Muscle layer of colon (tissue), 2 donors: ENCODE measurements around the gene U2AF1L4.

Experiments used
- H3K27ac ChIP-seq: one replicate; pipeline ENCODE4 v1.7.0; 2013; ENCODE audit warnings: low read depth, mild to moderate bottlenecking, low read length, moderate library complexity
- H3K27me3 ChIP-seq, 2 donors: one replicate each; pipeline ENCODE4 v1.7.0; 2013; ENCODE audit warnings: low read length in 2 of 2, mild to moderate bottlenecking in 2 of 2; ENCODE audit not compliant: insufficient read depth in 2 of 2, control insufficient read depth in 1 of 2
- H3K36me3 ChIP-seq: one replicate; pipeline ENCODE4 v1.7.0; 2013; ENCODE audit warnings: mild to moderate bottlenecking, low read length; ENCODE audit not compliant: insufficient read depth
- H3K4me1 ChIP-seq: one replicate; pipeline ENCODE4 v1.7.0; 2013; ENCODE audit warnings: mild to moderate bottlenecking, low read length; ENCODE audit not compliant: insufficient read depth
- H3K4me3 ChIP-seq, 2 donors: one replicate each; pipeline ENCODE4 v1.7.0; 2013; ENCODE audit warnings: low read length in 2 of 2, low read depth in 1 of 2, mild to moderate bottlenecking in 1 of 2, moderate library complexity in 1 of 2
- H3K9ac ChIP-seq: one replicate; pipeline ENCODE4 v1.7.0; 2013; ENCODE audit warnings: low read length
- H3K9me3 ChIP-seq: one replicate; pipeline ENCODE4 v1.7.0; 2013; ENCODE audit warnings: mild to moderate bottlenecking, low read length
- donor health status: abdominal sarcoma.
- donor health status: Adenocarcinoma of cecum.

Gene U2AF1L4

GRCh38 chr19:35787227-35787799, 42.1 kb upstream of the U2AF1L4 start:
- H3K27ac ChIP-seq, result no peak overlapping the region
- H3K9ac ChIP-seq, result no peak overlapping the region
- no peaks in the 10 kb centered on the region for H3K4me1 ChIP-seq
- H3K36me3 ChIP-seq, result no peaks in the 10 kb centered on the region
- no peaks in the 10 kb centered on the region for H3K27me3 ChIP-seq
- H3K9me3 ChIP-seq, result no peaks in the 10 kb centered on the region
- no peak overlapping the region for H3K4me3 ChIP-seq

GRCh38 chr19:35786299-35787160, 41.3 kb upstream of the U2AF1L4 start:
- Histone ChIP-seq H3K27ac (no peak overlapping the region), H3K27me3 (no peaks in the 10 kb centered on the region), H3K36me3 (no peaks in the 10 kb centered on the region), H3K4me1 (no peaks in the 10 kb centered on the region), H3K9me3 (no peaks in the 10 kb centered on the region), H3K9ac (no peak overlapping the region), H3K4me3 (no peak overlapping the region)

GRCh38 chr19:35785339-35785627, 40.1 kb upstream of the U2AF1L4 start:
- no peaks in the 10 kb centered on the region for H3K9me3 ChIP-seq

GRCh38 chr19:35784503-35785338, 39.5 kb upstream of the U2AF1L4 start:
- Histone ChIP-seq H3K9me3 (no peaks in the 10 kb centered on the region), H3K27ac (no peak overlapping the region), H3K36me3 (no peaks in the 10 kb centered on the region), H3K4me3 (no peak overlapping the region), H3K4me1 (no peaks in the 10 kb centered on the region), H3K9ac (no peak overlapping the region), H3K27me3 (no peaks in the 10 kb centered on the region)

More at GRCh38 chr19:35785339-35785627, 40.1 kb upstream of the U2AF1L4 start:
- Histone ChIP-seq H3K9ac (no peak overlapping the region), H3K27me3 (no peaks in the 10 kb centered on the region), H3K36me3 (no peaks in the 10 kb centered on the region), H3K27ac (no peak overlapping the region), H3K4me1 (no peaks in the 10 kb centered on the region), H3K4me3 (no peak overlapping the region)

GRCh38 chr19:35783469-35784434, 38.5 kb upstream of the U2AF1L4 start:
- Histone ChIP-seq H3K9ac (no peak overlapping the region), H3K4me1 (no peaks in the 10 kb centered on the region), H3K36me3 (no peaks in the 10 kb centered on the region), H3K27ac (no peak overlapping the region), H3K9me3 (no peaks in the 10 kb centered on the region), H3K27me3 (no peaks in the 10 kb centered on the region), H3K4me3 (no peak overlapping the region)

GRCh38 chr19:35782589-35782988, 37.4 kb upstream of the U2AF1L4 start:
- Histone ChIP-seq H3K27me3 (no peaks in the 10 kb centered on the region), H3K9ac (no peak overlapping the region), H3K4me3 (no peak overlapping the region), H3K36me3 (no peaks in the 10 kb centered on the region), H3K27ac (no peak overlapping the region), H3K4me1 (no peaks in the 10 kb centered on the region), H3K9me3 (no peaks in the 10 kb centered on the region)

GRCh38 chr19:35781650-35782049, 36.4 kb upstream of the U2AF1L4 start:
- no peak overlapping the region for H3K9ac ChIP-seq
- no peaks in the 10 kb centered on the region for H3K9me3 ChIP-seq
- no peaks in the 10 kb centered on the region for H3K27me3 ChIP-seq
- H3K4me3 ChIP-seq, result no peak overlapping the region
- no peaks in the 10 kb centered on the region for H3K36me3 ChIP-seq
- peaks cover under 1% of the 10 kb centered on the region for H3K4me1 ChIP-seq
- no peak overlapping the region for H3K27ac ChIP-seq

GRCh38 chr19:35780717-35781116, 35.5 kb upstream of the U2AF1L4 start:
- Histone ChIP-seq H3K9ac (no peak overlapping the region), H3K4me1 (peaks cover 8% of the 10 kb centered on the region), H3K27ac (no peak overlapping the region), H3K27me3 (no peaks in the 10 kb centered on the region), H3K36me3 (no peaks in the 10 kb centered on the region), H3K9me3 (no peaks in the 10 kb centered on the region), H3K4me3 (no peak overlapping the region)

GRCh38 chr19:35780058-35780457, 34.8 kb upstream of the U2AF1L4 start:
- no peaks in the 10 kb centered on the region for H3K36me3 ChIP-seq
- peaks cover 9% of the 10 kb centered on the region for H3K4me1 ChIP-seq
- no peak overlapping the region for H3K4me3 ChIP-seq
- H3K27ac ChIP-seq, result no peak overlapping the region
- H3K9ac ChIP-seq, result no peak overlapping the region
- no peaks in the 10 kb centered on the region for H3K27me3 ChIP-seq
- H3K9me3 ChIP-seq, result no peaks in the 10 kb centered on the region

GRCh38 chr19:35779033-35779432, 33.8 kb upstream of the U2AF1L4 start:
- no peak overlapping the region for H3K4me3 ChIP-seq
- H3K36me3 ChIP-seq, result no peaks in the 10 kb centered on the region
- H3K9me3 ChIP-seq, result no peaks in the 10 kb centered on the region
- no peak overlapping the region for H3K9ac ChIP-seq
- peaks cover 18% of the 10 kb centered on the region for H3K4me1 ChIP-seq
- H3K27ac ChIP-seq, result no peak overlapping the region
- H3K27me3 ChIP-seq, result no peaks in the 10 kb centered on the region

- H3K9ac ChIP-seq, result no peak overlapping the region
- H3K36me3 ChIP-seq, result no peaks in the 10 kb centered on the region
- no peaks in the 10 kb centered on the region for H3K9me3 ChIP-seq
- no peak overlapping the region for H3K27ac ChIP-seq
- H3K4me1 ChIP-seq, result peaks cover 18% of the 10 kb centered on the region
- H3K4me3 ChIP-seq, result no peak overlapping the region
- H3K27me3 ChIP-seq, result no peaks in the 10 kb centered on the region
Observed at GRCh38 chr19:35777961-35778360, 32.7 kb upstream of the U2AF1L4 start.
